C4-2B (cell line): Measurements from ENCODE around the gene PTPRA.

Experiments used
- H3K27ac ChIP-seq: fragments of 450-650 bp; 2 replicates; pipeline ENCODE4 v1.5.1; 2017
- CTCF ChIP-seq: fragments of 450-650 bp; conservative IDR thresholded peaks from 2 replicates; pipeline ENCODE4 v1.5.1; 2017; ENCODE audit warnings: mild to moderate bottlenecking
- ZFX ChIP-seq: fragments of 450-650 bp; IDR thresholded peaks from 2 replicates; pipeline ENCODE4 v1.6.1; 2017

The PTPRA gene

GRCh38 chr20:2918096-2919049, 45.1 kb downstream of the PTPRA start:
- H3K27ac ChIP-seq = no peak overlapping the region
- TF ChIP-seq CTCF (no peak), ZFX (no peak)

- no peak overlapping the region for H3K27ac ChIP-seq
- TF ChIP-seq CTCF (no peak), ZFX (no peak)
Measured at GRCh38 chr20:2919518-2920245, 46.4 kb downstream of the PTPRA start.

GRCh38 chr20:2920473-2920872, 47.2 kb downstream of the PTPRA start:
- TF ChIP-seq CTCF (no peak), ZFX (no peak)

GRCh38 chr20:2921506-2921905, 48.2 kb downstream of the PTPRA start:
- H3K27ac ChIP-seq = no peak overlapping the region
- no peak for TF ChIP-seq CTCF
- no peak for TF ChIP-seq ZFX

More at GRCh38 chr20:2920473-2920872, 47.2 kb downstream of the PTPRA start:
- no peak overlapping the region for H3K27ac ChIP-seq

- TF ChIP-seq ZFX = no peak
- TF ChIP-seq CTCF = no peak
- H3K27ac ChIP-seq = no peak overlapping the region
Measured at GRCh38 chr20:2922957-2923356, 49.7 kb downstream of the PTPRA start.

- TF ChIP-seq CTCF = no peak
- TF ChIP-seq ZFX = no peak
- H3K27ac ChIP-seq = no peak overlapping the region
Measured at GRCh38 chr20:2930538-2930937, 57.3 kb downstream of the PTPRA start.

GRCh38 chr20:2932498-2932897, 59.2 kb downstream of the PTPRA start:
- TF ChIP-seq CTCF (no peak), ZFX (no peak)
- H3K27ac ChIP-seq = no peak overlapping the region
